H1 (cell line): Measurements from ENCODE around the gene GUCY2F. TPM values are rescaled to one million over a fixed set of nuclear protein-coding genes. Genes with fewer than 3 reads are reported as not detected.

ENCODE experiments used
- CTCF ChIA-PET: fragments of 300-600 bp; sonication (Branson Sonifier 250); formaldehyde crosslinking; loops from one replicate; lab custom pipeline; 2021; ENCODE audit not compliant: partially characterized antibody; lab: Charles Lee
- POLR2A ChIA-PET: fragments of 300-600 bp; sonication (Branson Sonifier 250); formaldehyde crosslinking; loops from one replicate; lab custom pipeline; 2021; ENCODE audit warnings: inconsistent platforms; ENCODE audit not compliant: partially characterized antibody; lab: Charles Lee
- DNase-seq, 2 experiments: peaks; one replicate each; pipeline versions ENCODE4 v3.0.0 to v3.0.0-alpha.2; 2010 to 2022; ENCODE audit warnings: low spot score in 2 of 2, low read depth in 1 of 2, mixed read lengths in 1 of 2
- FAIRE-seq: peaks from 2 replicates; lab custom pipeline; 2011; peaks lifted over from hg19 to GRCh38; lab: Jason Lieb, UNC
- H2AFZ ChIP-seq: 2 replicates; pipeline ENCODE4 v1.8.1; 2012; ENCODE audit warnings: low read length, inconsistent platforms
- H2AK5ac ChIP-seq: 2 replicates; pipeline ENCODE4 v1.6.1; 2013; ENCODE audit warnings: low read depth, low read length
- H2BK120ac ChIP-seq: replicated peaks from 2 replicates; pipeline ENCODE3; 2013; ENCODE audit warnings: low read depth, low read length, inconsistent platforms
- H2BK12ac ChIP-seq: 2 replicates; pipeline ENCODE4 v1.6.1; 2013; ENCODE audit warnings: low read depth, low read length
- H2BK15ac ChIP-seq: 2 replicates; pipeline ENCODE4 v1.6.1; 2013; ENCODE audit warnings: low read length
- H2BK20ac ChIP-seq: 2 replicates; pipeline ENCODE4 v1.6.1; 2013; ENCODE audit warnings: low read length
- H2BK5ac ChIP-seq: 2 replicates; pipeline ENCODE4 v1.6.1; 2013; ENCODE audit warnings: low read depth, low read length
- H3K14ac ChIP-seq: 2 replicates; pipeline ENCODE4 v1.6.1; 2013; ENCODE audit warnings: inconsistent platforms; ENCODE audit not compliant: insufficient read length
- H3K18ac ChIP-seq: 2 replicates; pipeline ENCODE4 v1.6.1; 2013; ENCODE audit warnings: low read length; ENCODE audit errors: extremely low read depth
- H3K23ac ChIP-seq: 2 replicates; pipeline ENCODE4 v1.6.1; 2013; ENCODE audit warnings: inconsistent platforms; ENCODE audit not compliant: insufficient read length
- H3K23me2 ChIP-seq: 2 replicates; pipeline ENCODE4 v1.6.1; 2013; ENCODE audit warnings: low read depth, low read length
- H3K27ac ChIP-seq: 2 replicates; pipeline ENCODE4 v1.6.1; 2011; ENCODE audit warnings: low read depth, low read length, inconsistent platforms
- H3K27me3 ChIP-seq, 4 experiments: replicated peaks in 1 of 4; 1 replicate in 1 of 4; 2 replicates in 3 of 4; pipeline versions ENCODE4 v1.6.1 to v1.8.1; 2011 to 2013; ENCODE audit warnings: low read length in 3 of 4, mild to moderate bottlenecking in 3 of 4, inconsistent platforms in 2 of 4, mixed read lengths in 2 of 4, moderate library complexity in 1 of 4; ENCODE audit not compliant: control insufficient read depth in 3 of 4, insufficient read depth in 3 of 4; ENCODE audit errors: extremely low read depth in 1 of 4
- H3K36me3 ChIP-seq, 4 experiments: 2 replicates each; pipeline versions ENCODE4 v1.6.1 to v1.8.1; 2011 to 2013; ENCODE audit warnings: mild to moderate bottlenecking in 4 of 4, low read length in 3 of 4, moderate library complexity in 2 of 4, control low read depth in 1 of 4, inconsistent platforms in 1 of 4; ENCODE audit not compliant: insufficient read depth in 4 of 4, control insufficient read depth in 2 of 4
- H3K4ac ChIP-seq: replicated peaks from 2 replicates; pipeline ENCODE3; 2013; ENCODE audit warnings: low read length, low read depth, mixed read lengths, inconsistent platforms; ENCODE audit not compliant: insufficient read length
- H3K4me1 ChIP-seq, 4 experiments: replicated peaks in 1 of 4; 1 replicate in 1 of 4; 2 replicates in 3 of 4; pipeline versions ENCODE4 v1.6.1 to v1.8.1; 2011 to 2013; ENCODE audit warnings: low read length in 3 of 4, inconsistent platforms in 2 of 4, mixed read lengths in 1 of 4; ENCODE audit not compliant: insufficient read depth in 4 of 4, control insufficient read depth in 3 of 4
- H3K4me2 ChIP-seq, 2 experiments: 2 replicates each; pipeline versions ENCODE4 v1.6.1 to v1.8.1; 2011 to 2013; ENCODE audit warnings: low read depth in 2 of 2, low read length in 2 of 2, control low read depth in 1 of 2, inconsistent platforms in 1 of 2, mild to moderate bottlenecking in 1 of 2; ENCODE audit not compliant: insufficient read depth in 1 of 2
- H3K4me3 ChIP-seq, 4 experiments: fragments of 200-600, 300-600 bp in 1 of 4; sonication (generic), shearing (Covaris generic), sonication (Bioruptor Twin) in 1 of 4; 2 replicates each; pipeline versions ENCODE4 v1.5.1 to v1.8.1; 2011 to 2016; ENCODE audit warnings: low read length in 4 of 4, low read depth in 3 of 4, control low read depth in 2 of 4, inconsistent platforms in 2 of 4, mild to moderate bottlenecking in 2 of 4, mixed read lengths in 1 of 4, moderate library complexity in 1 of 4; ENCODE audit not compliant: insufficient read depth in 2 of 4; ENCODE audit errors: extremely low read depth in 1 of 4
- H3K56ac ChIP-seq: replicated peaks from 2 replicates; pipeline ENCODE3; 2013; ENCODE audit warnings: low read depth, mild to moderate bottlenecking, mixed read lengths, low read length, inconsistent platforms; ENCODE audit not compliant: insufficient read length
- H3K79me1 ChIP-seq: 2 replicates; pipeline ENCODE4 v1.6.1; 2013; ENCODE audit warnings: low read depth, low read length, control low read depth
- H3K79me2 ChIP-seq, 2 experiments: 2 replicates each; pipeline versions ENCODE4 v1.6.1 to v1.8.1; 2012 to 2013; ENCODE audit warnings: low read length in 2 of 2, mild to moderate bottlenecking in 2 of 2, inconsistent platforms in 1 of 2; ENCODE audit not compliant: insufficient read depth in 2 of 2, control insufficient read depth in 1 of 2
- H3K9ac ChIP-seq, 4 experiments: replicated peaks in 1 of 4; 1 replicate in 1 of 4; 2 replicates in 3 of 4; pipeline versions ENCODE4 v1.6.1 to v1.8.1; 2011 to 2013; ENCODE audit warnings: low read depth in 3 of 4, low read length in 3 of 4, control low read depth in 2 of 4, mild to moderate bottlenecking in 2 of 4, moderate library complexity in 2 of 4, inconsistent platforms in 1 of 4; ENCODE audit errors: extremely low read depth in 1 of 4
- H3K9me3 ChIP-seq, 2 experiments: 2 replicates each; pipeline versions ENCODE4 v1.6.1 to v1.8.1; 2012 to 2013; ENCODE audit warnings: mild to moderate bottlenecking in 2 of 2, moderate library complexity in 2 of 2, control low read depth in 1 of 2, inconsistent platforms in 1 of 2, low read depth in 1 of 2, low read length in 1 of 2, mixed read lengths in 1 of 2; ENCODE audit not compliant: insufficient read depth in 2 of 2
- H4K20me1 ChIP-seq, 2 experiments: replicated peaks in 1 of 2; 2 replicates each; pipeline versions ENCODE3 to v1.8.1; 2011 to 2013; ENCODE audit warnings: inconsistent platforms in 2 of 2, low read length in 2 of 2, mild to moderate bottlenecking in 1 of 2; ENCODE audit not compliant: insufficient read depth in 2 of 2, control insufficient read depth in 1 of 2
- H4K5ac ChIP-seq: 2 replicates; pipeline ENCODE4 v1.6.1; 2013; ENCODE audit warnings: low read length, low read depth, mixed read lengths, inconsistent platforms; ENCODE audit not compliant: insufficient read length
- H4K8ac ChIP-seq: 2 replicates; pipeline ENCODE4 v1.8.0; 2013; ENCODE audit warnings: mild to moderate bottlenecking, moderate library complexity, low read length, inconsistent platforms; ENCODE audit not compliant: insufficient read depth; ENCODE audit errors: extremely low read depth
- H4K91ac ChIP-seq: replicated peaks from 2 replicates; pipeline ENCODE3; 2013; ENCODE audit warnings: low read length, mixed read lengths, inconsistent platforms; ENCODE audit not compliant: insufficient read length
- BCL11A ChIP-seq, 2 experiments: IDR thresholded peaks; one replicate each; pipeline ENCODE4 v1.6.1; 2011; ENCODE audit warnings: low read depth in 2 of 2, low read length in 2 of 2, mild to moderate bottlenecking in 2 of 2
- CBX8 ChIP-seq: fragments of 300-800, 300-1000 bp; sonication (generic); IDR thresholded peaks from 2 replicates; pipeline ENCODE4 v1.7.1; 2016; ENCODE audit warnings: low read depth, low read length, borderline replicate concordance
- CHD1 ChIP-seq: IDR thresholded peaks from 2 replicates; pipeline ENCODE4 v1.6.1; 2012; ENCODE audit warnings: low read depth, low read length, improper control_type of control experiment
- CREB1 ChIP-seq: IDR thresholded peaks from 2 replicates; pipeline ENCODE4 v1.6.1; 2012; ENCODE audit warnings: inconsistent platforms
- HDAC6 ChIP-seq: IDR thresholded peaks from one replicate; pipeline ENCODE4 v1.7.1; 2012; ENCODE audit warnings: low read depth, mild to moderate bottlenecking, inconsistent platforms, low read length, moderate library complexity
- JUND ChIP-seq: IDR thresholded peaks from 2 replicates; pipeline ENCODE4 v1.6.1; 2011; ENCODE audit warnings: mild to moderate bottlenecking, improper control_type of control experiment, low read length
- RXRA ChIP-seq: IDR thresholded peaks from 2 replicates; pipeline ENCODE4 v1.6.1; 2011; ENCODE audit warnings: low read depth, mild to moderate bottlenecking, low read length, moderate library complexity; ENCODE audit not compliant: insufficient read depth
- SIRT6 ChIP-seq: IDR thresholded peaks from one replicate; pipeline ENCODE4 v1.7.1; 2012; ENCODE audit warnings: low read length, inconsistent platforms
- SP1 ChIP-seq: IDR thresholded peaks from 2 replicates; pipeline ENCODE4 v1.6.1; 2011; ENCODE audit warnings: low read depth, low read length
- SP2 ChIP-seq: IDR thresholded peaks from 2 replicates; pipeline ENCODE4 v1.6.1; 2012; ENCODE audit warnings: mild to moderate bottlenecking, low read length, inconsistent platforms
- ZNF274 ChIP-seq: IDR thresholded peaks from 2 replicates; pipeline ENCODE4 v1.7.0; 2012; ENCODE audit warnings: low read length, borderline replicate concordance; ENCODE audit errors: extremely low read depth
- WGBS, 2 experiments: shearing (Covaris generic) in 1 of 2; methylation state at CpG; one replicate each; pipeline versions ENCODE4 v1.1.6 to v1.1.7; 2013 to 2015; ENCODE audit warnings: low lambda C conversion rate in 2 of 2, mixed read lengths in 2 of 2, inconsistent platforms in 1 of 2, low coverage in 1 of 2, missing lambda C conversion rate in 1 of 2; ENCODE audit not compliant: insufficient replicate concordance in 2 of 2, insufficient coverage in 1 of 2, insufficient read length in 1 of 2; ENCODE audit errors: extremely low coverage in 1 of 2, missing lambda C conversion rate in 1 of 2; 5-methylcytosine and 5-hydroxymethylcytosine counted together
- polyA plus RNA-seq, 7 experiments: library from polyadenylated mRNA; depleted of rRNA in 3 of 7; stranded (reverse) in 5 of 7; unstranded in 2 of 7; fragments of >200 nt in 5 of 7; fragments of 200-250 nt in 2 of 7; gene quantifications; 1 replicate in 5 of 7; 2 replicates in 1 of 7; 4 replicates in 1 of 7; pipeline versions ENCODE4 v1.2.1 to v1.2.3, GENCODE V29; 2011 to 2013; ENCODE audit warnings: missing spikeins in 2 of 7, mixed read lengths in 2 of 7
- total RNA-seq: library from RNA; stranded (reverse); fragmentation: NEBNext Ultra II Directional; extraction: Animal tissue kit (Norgen Biotek cat#: 25700); gene quantifications from 2 replicates; pipeline ENCODE4 v1.2.1, GENCODE V29; 2021
- TF ChIP-seq, protein P1 (sequence below): IDR thresholded peaks from 2 replicates; pipeline ENCODE4 v1.6.1; 2012; ENCODE audit warnings: low read length, inconsistent platforms
- TF ChIP-seq, protein P2 (sequence below): IDR thresholded peaks from 2 replicates; pipeline ENCODE4 v1.6.1; 2012; ENCODE audit warnings: inconsistent platforms

Gene GUCY2F
- total and polyA plus RNA-seq, 2 of the 8 experiments (the other 6 are each of a cell fraction or from before 2014, with no cell fraction given): 0.02 TPM; not detected in 1

DNA sequence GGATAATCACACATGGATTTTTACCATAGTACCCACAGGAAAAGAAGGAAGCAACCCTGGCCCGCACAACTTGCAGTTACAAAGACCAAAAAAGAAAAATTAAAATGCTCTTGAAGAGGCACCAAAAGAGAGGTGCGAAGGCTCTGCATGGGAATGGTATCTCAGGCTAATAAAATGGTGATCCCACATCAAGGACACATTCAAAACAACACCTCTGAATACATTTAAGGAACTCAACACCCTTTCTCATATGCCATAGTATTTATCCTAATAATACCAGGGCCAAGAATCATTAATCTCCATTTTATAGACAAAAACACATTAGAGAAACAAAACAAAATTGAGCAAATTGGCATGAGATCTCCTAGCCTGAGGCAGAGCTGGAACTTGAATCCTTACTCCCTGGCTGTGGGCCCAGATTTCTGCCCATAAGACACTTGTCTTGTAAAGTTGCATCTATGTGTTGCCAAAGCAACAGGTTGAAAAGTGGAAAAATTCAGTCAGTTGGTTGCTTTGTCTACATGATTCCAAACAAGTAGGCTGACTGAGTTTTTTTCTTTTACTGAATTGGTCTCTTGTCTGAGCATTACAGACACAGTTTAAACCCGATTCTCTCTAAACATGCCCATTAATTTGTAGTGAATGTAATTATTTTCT is 33.5 kb downstream of the GUCY2F start:
- no peaks in the 10 kb centered on the region for H3K79me2 ChIP-seq
- H3K4ac ChIP-seq: no peak overlapping the region
- H3K27me3 ChIP-seq: no peaks in the 10 kb centered on the region
- no peak overlapping the region for H2BK20ac ChIP-seq
- no peak overlapping the region for H3K14ac ChIP-seq
- H3K79me1 ChIP-seq: no peaks in the 10 kb centered on the region
- no peak overlapping the region for H3K4me3 ChIP-seq
- peaks cover 0 to 3% (median 0%) of the 10 kb centered on the region in 4 experiments; a peak in 1 of 7 replicates for H3K4me1 ChIP-seq
- CTCF ChIA-PET: interaction anchor here (1.1 kb wide), 1 partner anchor 17 kb away, joined by 3 read pairs; no protein-coding TSS in a partner anchor
- no peak for DNase-seq
- POLR2A ChIA-PET: no interaction called here
- no peak overlapping the region for H2BK15ac ChIP-seq
- no peaks in the 10 kb centered on the region for H3K23me2 ChIP-seq
- no peak overlapping the region for H3K23ac ChIP-seq
- no peak overlapping the region for H4K5ac ChIP-seq
- H3K27ac ChIP-seq: no peak overlapping the region
- no peak overlapping the region for H3K56ac ChIP-seq
- H2BK12ac ChIP-seq: no peak overlapping the region
- H2BK5ac ChIP-seq: no peak overlapping the region
- H3K9ac ChIP-seq: no peak overlapping the region
- 75% methylated on average over 3 of the region's 3 CpGs; no CpG with 5 or more reads in 1 of the 2 experiments for WGBS, 2 experiments
- no peaks in the 10 kb centered on the region for H3K9me3 ChIP-seq
- no peak overlapping the region for H2AK5ac ChIP-seq
- H3K4me2 ChIP-seq: no peak overlapping the region
- peak; percentile 80 for FAIRE-seq
- no peak overlapping the region for H2BK120ac ChIP-seq
- no peaks in the 10 kb centered on the region for H4K20me1 ChIP-seq
- H4K8ac ChIP-seq: no peak overlapping the region
- H3K18ac ChIP-seq: no peak overlapping the region
- no peak overlapping the region for H4K91ac ChIP-seq
- H2AFZ ChIP-seq: no peak overlapping the region
- no peaks in the 10 kb centered on the region for H3K36me3 ChIP-seq
- TF ChIP-seq RXRA (no peak), CHD1 (no peak), BCL11A (IDR thresholded peaks at IDR 0.05; ENCODE audit: low read depth in 2 of 2, low read length in 2 of 2) (no peak), ZNF274 (no peak), CBX8 (no peak), CREB1 (no peak), SIRT6 (no peak), SP1 (no peak), SP2 (no peak), HDAC6 (no peak), JUND (no peak)
- TF ChIP-seq, protein P1, sequence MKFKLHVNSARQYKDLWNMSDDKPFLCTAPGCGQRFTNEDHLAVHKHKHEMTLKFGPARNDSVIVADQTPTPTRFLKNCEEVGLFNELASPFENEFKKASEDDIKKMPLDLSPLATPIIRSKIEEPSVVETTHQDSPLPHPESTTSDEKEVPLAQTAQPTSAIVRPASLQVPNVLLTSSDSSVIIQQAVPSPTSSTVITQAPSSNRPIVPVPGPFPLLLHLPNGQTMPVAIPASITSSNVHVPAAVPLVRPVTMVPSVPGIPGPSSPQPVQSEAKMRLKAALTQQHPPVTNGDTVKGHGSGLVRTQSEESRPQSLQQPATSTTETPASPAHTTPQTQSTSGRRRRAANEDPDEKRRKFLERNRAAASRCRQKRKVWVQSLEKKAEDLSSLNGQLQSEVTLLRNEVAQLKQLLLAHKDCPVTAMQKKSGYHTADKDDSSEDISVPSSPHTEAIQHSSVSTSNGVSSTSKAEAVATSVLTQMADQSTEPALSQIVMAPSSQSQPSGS: no peak
- TF ChIP-seq, protein P2, sequence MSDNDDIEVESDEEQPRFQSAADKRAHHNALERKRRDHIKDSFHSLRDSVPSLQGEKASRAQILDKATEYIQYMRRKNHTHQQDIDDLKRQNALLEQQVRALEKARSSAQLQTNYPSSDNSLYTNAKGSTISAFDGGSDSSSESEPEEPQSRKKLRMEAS: no peak
